ENCODE measurements around the gene ZNF213.

ZNF213 gene

DNA sequence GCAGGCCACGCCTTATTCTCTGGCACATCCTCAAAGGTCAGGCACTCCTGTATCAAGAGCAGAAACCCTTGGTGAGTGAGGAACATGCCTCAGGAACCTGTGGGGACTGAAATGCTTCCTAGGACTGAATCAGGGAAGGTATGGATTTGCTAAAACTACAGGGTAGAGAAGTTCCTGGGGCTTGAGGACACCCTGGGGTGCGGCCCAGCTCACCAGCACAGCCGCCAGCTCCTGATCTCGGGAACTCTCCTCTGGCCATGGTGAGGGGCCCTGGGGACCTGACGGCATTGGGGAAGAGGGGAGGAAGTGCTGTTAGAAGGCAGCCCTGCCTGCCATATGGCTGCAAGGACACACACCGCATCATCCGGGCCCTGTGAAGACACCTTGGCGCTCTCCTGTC lies 43.3 kb upstream of the ZNF213 start:
- Histone ChIP-seq H4K91ac (ENCODE audit: low read depth, low read length) (no peak overlapping the region), H3K27me3 (ENCODE audit: insufficient read depth, low read length) (no peaks in the 10 kb centered on the region), H3K4me3 (ENCODE audit: low read depth, low read length) (no peak overlapping the region), H3K27ac (ENCODE audit: low read depth, low read length) (no peak overlapping the region), H3K9ac (ENCODE audit: low read length) (no peak overlapping the region), H3K18ac (ENCODE audit: low read length) (no peak overlapping the region), H3K4me1 (ENCODE audit: control insufficient read depth in 1 of 2, insufficient read depth in 2 of 2, low read length in 2 of 2) (no peaks in the 10 kb centered on the region), H3K14ac (ENCODE audit: low read length) (no peak overlapping the region), H2AFZ (ENCODE audit: insufficient read depth, low read length, poor library complexity) (no peak overlapping the region), H3K4me2 (ENCODE audit: low read length) (no peak overlapping the region), H2AK5ac (ENCODE audit: low read length) (no peak overlapping the region), H3K79me1 (ENCODE audit: low read length) (no peaks in the 10 kb centered on the region), H3K4ac (ENCODE audit: low read depth, low read length) (no peak overlapping the region), H3K9me3 (ENCODE audit: insufficient read depth, low read depth, low read length) (no peaks in the 10 kb centered on the region), H4K12ac (ENCODE audit: low read depth, low read length) (no peak overlapping the region), H3K23ac (ENCODE audit: low read length) (no peak overlapping the region), H3K36me3 (ENCODE audit: control insufficient read depth in 1 of 2, insufficient read depth in 2 of 2, low read length in 2 of 2) (no peaks in the 10 kb centered on the region), H2BK12ac (ENCODE audit: low read length) (no peak overlapping the region), H2BK5ac (ENCODE audit: low read depth, low read length, poor library complexity) (no peak overlapping the region), H2BK120ac (ENCODE audit: insufficient read depth, low read length, poor library complexity) (no peak overlapping the region), H3K79me2 (ENCODE audit: control insufficient read depth, insufficient read depth, low read length, poor library complexity) (no peaks in the 10 kb centered on the region), H4K8ac (ENCODE audit: low read depth, low read length) (no peak overlapping the region)
- WGBS (ENCODE audit: extremely low coverage, insufficient coverage, insufficient read length): no CpG with 5 or more reads among the region's 8 CpGs
- DNase-seq: no peak

DNA sequence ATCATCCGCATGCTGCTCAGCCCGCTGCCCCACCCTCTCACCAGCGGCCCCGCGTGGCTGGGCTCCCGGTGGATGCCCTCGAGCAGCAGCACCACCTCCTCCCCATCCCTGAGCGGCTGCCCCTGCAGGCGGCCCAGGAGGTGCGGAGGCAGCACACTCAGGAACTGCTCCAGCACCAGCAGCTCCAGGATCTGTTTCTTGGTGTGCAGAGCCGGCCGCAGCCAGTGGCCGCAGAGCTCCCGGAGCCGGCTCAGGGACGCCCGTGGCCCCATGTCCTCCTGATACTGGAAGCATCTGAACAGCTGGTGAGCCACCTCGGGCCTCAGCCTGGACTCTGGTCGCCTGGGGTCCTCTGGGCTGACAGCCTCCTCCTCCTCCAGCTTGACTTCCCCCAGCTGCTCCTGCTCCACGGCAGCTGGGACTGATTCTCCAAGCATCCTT lies 42.3 kb upstream of the ZNF213 start:
- H4K8ac ChIP-seq (ENCODE audit: low read depth, low read length): no peak overlapping the region
- H2BK5ac ChIP-seq (ENCODE audit: low read depth, low read length, poor library complexity): no peak overlapping the region
- H3K14ac ChIP-seq (ENCODE audit: low read length): no peak overlapping the region
- H3K79me1 ChIP-seq (ENCODE audit: low read length): no peaks in the 10 kb centered on the region
- H2BK12ac ChIP-seq (ENCODE audit: low read length): no peak overlapping the region
- H2AK5ac ChIP-seq (ENCODE audit: low read length): no peak overlapping the region
- DNase-seq: no peak
- WGBS (ENCODE audit: extremely low coverage, insufficient coverage, insufficient read length): no CpG with 5 or more reads among the region's 20 CpGs
- H3K9ac ChIP-seq (ENCODE audit: low read length): no peak overlapping the region
- H3K18ac ChIP-seq (ENCODE audit: low read length): no peak overlapping the region
- H4K91ac ChIP-seq (ENCODE audit: low read depth, low read length): no peak overlapping the region
- no peak overlapping the region for H3K23ac ChIP-seq (ENCODE audit: low read length)
- H3K36me3 ChIP-seq (ENCODE audit: control insufficient read depth in 1 of 2, insufficient read depth in 2 of 2, low read length in 2 of 2): no peaks in the 10 kb centered on the region
- H3K4me2 ChIP-seq (ENCODE audit: low read length): no peak overlapping the region
- H4K12ac ChIP-seq (ENCODE audit: low read depth, low read length): no peak overlapping the region
- no peak overlapping the region for H3K4ac ChIP-seq (ENCODE audit: low read depth, low read length)
- H2BK120ac ChIP-seq (ENCODE audit: insufficient read depth, low read length, poor library complexity): no peak overlapping the region
- H3K27ac ChIP-seq (ENCODE audit: low read depth, low read length): no peak overlapping the region
- H3K9me3 ChIP-seq (ENCODE audit: insufficient read depth, low read depth, low read length): no peaks in the 10 kb centered on the region
- no peaks in the 10 kb centered on the region for H3K79me2 ChIP-seq (ENCODE audit: control insufficient read depth, insufficient read depth, low read length, poor library complexity)
- no peaks in the 10 kb centered on the region for H3K4me1 ChIP-seq (ENCODE audit: control insufficient read depth in 1 of 2, insufficient read depth in 2 of 2, low read length in 2 of 2)
- H3K4me3 ChIP-seq (ENCODE audit: low read depth, low read length): no peak overlapping the region
- no peak overlapping the region for H2AFZ ChIP-seq (ENCODE audit: insufficient read depth, low read length, poor library complexity)
- H3K27me3 ChIP-seq (ENCODE audit: insufficient read depth, low read length): no peaks in the 10 kb centered on the region

DNA sequence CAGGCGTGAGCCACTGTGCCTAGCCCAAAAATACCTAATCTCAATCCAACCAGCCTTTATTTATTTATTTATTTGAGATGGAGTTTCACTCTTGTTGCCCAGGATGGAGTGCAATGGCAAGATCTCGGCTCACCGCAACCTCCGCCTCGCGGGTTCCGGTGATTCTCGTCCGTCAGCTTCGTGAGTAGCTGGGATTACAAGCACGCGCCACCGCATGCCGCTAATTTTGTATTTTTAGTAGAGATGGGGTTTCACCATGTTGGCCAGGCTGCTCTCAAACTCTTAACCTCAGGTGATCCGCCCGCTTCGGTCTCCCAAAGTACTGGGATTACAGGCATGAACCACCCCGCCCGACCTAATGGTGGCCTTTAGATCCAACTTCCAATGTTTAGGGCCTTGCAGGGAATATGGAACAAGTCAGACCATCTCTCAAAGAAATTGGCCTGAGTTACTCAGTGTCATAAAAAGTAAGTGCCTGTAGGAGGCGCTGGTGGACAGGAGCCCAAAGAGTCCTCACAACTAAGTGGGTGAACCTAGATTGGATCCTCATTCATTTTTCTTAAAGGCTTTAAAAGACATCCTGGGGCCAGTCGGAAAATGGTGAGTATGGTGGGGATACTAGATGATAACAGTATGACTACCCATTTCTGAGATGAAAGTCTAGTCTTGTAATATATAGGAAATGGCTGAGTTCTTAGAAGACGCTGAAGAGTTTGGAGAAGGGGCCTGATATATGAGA lies 40.4 kb upstream of the ZNF213 start:
- Histone ChIP-seq H3K79me1 (ENCODE audit: low read length) (peaks cover under 1% of the 10 kb centered on the region), H3K4me3 (ENCODE audit: low read depth, low read length) (no peak overlapping the region), H3K14ac (ENCODE audit: low read length) (no peak overlapping the region), H2BK5ac (ENCODE audit: low read depth, low read length, poor library complexity) (no peak overlapping the region), H4K8ac (ENCODE audit: low read depth, low read length) (no peak overlapping the region), H2AFZ (ENCODE audit: insufficient read depth, low read length, poor library complexity) (no peak overlapping the region), H2BK120ac (ENCODE audit: insufficient read depth, low read length, poor library complexity) (no peak overlapping the region), H3K36me3 (ENCODE audit: control insufficient read depth in 1 of 2, insufficient read depth in 2 of 2, low read length in 2 of 2) (no peaks in the 10 kb centered on the region), H2BK12ac (ENCODE audit: low read length) (no peak overlapping the region), H3K18ac (ENCODE audit: low read length) (no peak overlapping the region), H3K4ac (ENCODE audit: low read depth, low read length) (no peak overlapping the region), H3K9ac (ENCODE audit: low read length) (no peak overlapping the region), H3K27me3 (ENCODE audit: insufficient read depth, low read length) (no peaks in the 10 kb centered on the region), H3K27ac (ENCODE audit: low read depth, low read length) (no peak overlapping the region), H4K91ac (ENCODE audit: low read depth, low read length) (no peak overlapping the region), H2AK5ac (ENCODE audit: low read length) (no peak overlapping the region), H4K12ac (ENCODE audit: low read depth, low read length) (no peak overlapping the region), H3K9me3 (ENCODE audit: insufficient read depth, low read depth, low read length) (peaks cover 2% of the 10 kb centered on the region), H3K4me2 (ENCODE audit: low read length) (no peak overlapping the region), H3K4me1 (ENCODE audit: control insufficient read depth in 1 of 2, insufficient read depth in 2 of 2, low read length in 2 of 2) (peaks cover 4 to 9% of the 10 kb centered on the region in 2 experiments), H3K23ac (ENCODE audit: low read length) (no peak overlapping the region), H3K79me2 (ENCODE audit: control insufficient read depth, insufficient read depth, low read length, poor library complexity) (no peaks in the 10 kb centered on the region)
- no CpG with 5 or more reads among the region's 22 CpGs for WGBS (ENCODE audit: extremely low coverage, insufficient coverage, insufficient read length)
- peak; percentile 24 to 68 for DNase-seq

DNA sequence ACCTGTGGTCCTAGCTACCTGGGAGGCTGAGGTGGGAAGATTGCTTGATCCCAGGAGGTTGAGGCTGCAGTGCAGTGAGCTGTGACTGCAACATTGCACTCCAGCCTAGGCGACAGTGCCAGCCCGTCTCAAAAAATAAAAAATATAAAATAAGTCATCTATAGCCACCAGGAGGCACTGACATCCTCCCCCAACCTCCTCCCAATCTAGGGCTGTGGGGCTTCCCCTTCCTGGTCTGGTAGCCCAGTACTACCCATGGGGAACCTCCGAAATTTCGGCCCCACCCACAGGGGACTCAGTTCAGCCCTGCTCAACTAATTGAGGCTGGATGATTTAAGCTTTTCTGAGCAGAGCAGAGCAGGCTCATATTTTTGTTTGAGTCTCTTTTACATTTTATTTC lies 39.0 kb upstream of the ZNF213 start:
- Histone ChIP-seq H2BK120ac (ENCODE audit: insufficient read depth, low read length, poor library complexity) (no peak overlapping the region), H3K4me1 (ENCODE audit: control insufficient read depth in 1 of 2, insufficient read depth in 2 of 2, low read length in 2 of 2) (peaks cover 9 to 13% of the 10 kb centered on the region in 2 experiments), H2BK12ac (ENCODE audit: low read length) (no peak overlapping the region), H3K79me2 (ENCODE audit: control insufficient read depth, insufficient read depth, low read length, poor library complexity) (no peaks in the 10 kb centered on the region), H2AK5ac (ENCODE audit: low read length) (no peak overlapping the region), H2AFZ (ENCODE audit: insufficient read depth, low read length, poor library complexity) (no peak overlapping the region), H3K4ac (ENCODE audit: low read depth, low read length) (no peak overlapping the region), H3K4me3 (ENCODE audit: low read depth, low read length) (no peak overlapping the region), H3K9me3 (ENCODE audit: insufficient read depth, low read depth, low read length) (peaks cover 2% of the 10 kb centered on the region), H3K79me1 (ENCODE audit: low read length) (peaks cover 6% of the 10 kb centered on the region), H3K23ac (ENCODE audit: low read length) (no peak overlapping the region), H3K14ac (ENCODE audit: low read length) (no peak overlapping the region), H2BK5ac (ENCODE audit: low read depth, low read length, poor library complexity) (no peak overlapping the region), H3K27ac (ENCODE audit: low read depth, low read length) (no peak overlapping the region), H3K18ac (ENCODE audit: low read length) (no peak overlapping the region), H4K8ac (ENCODE audit: low read depth, low read length) (no peak overlapping the region), H4K91ac (ENCODE audit: low read depth, low read length) (no peak overlapping the region), H3K36me3 (ENCODE audit: control insufficient read depth in 1 of 2, insufficient read depth in 2 of 2, low read length in 2 of 2) (no peaks in the 10 kb centered on the region), H4K12ac (ENCODE audit: low read depth, low read length) (no peak overlapping the region), H3K9ac (ENCODE audit: low read length) (no peak overlapping the region), H3K27me3 (ENCODE audit: insufficient read depth, low read length) (no peaks in the 10 kb centered on the region), H3K4me2 (ENCODE audit: low read length) (no peak overlapping the region)
- peak in 1 of 2 donors; percentile 24 for DNase-seq
- no CpG with 5 or more reads among the region's 4 CpGs for WGBS (ENCODE audit: extremely low coverage, insufficient coverage, insufficient read length)

All from trophoblast cell (in vitro differentiated cells and primary cell).